SU-DHL-6 (cell line): ENCODE results near the gene BUD23.

ENCODE experiments used
- EZH2phosphoT487 ChIP-seq: fragments of 200-600 bp; sonication (generic), shearing (Covaris generic); conservative IDR thresholded peaks from 2 replicates; pipeline ENCODE4 v1.6.1; 2018; ENCODE audit warnings: mild to moderate bottlenecking, antibody characterized with exemption, low read length, moderate library complexity, mixed read lengths
- TF ChIP-seq, protein P1 (sequence below): fragments of 200-600 bp; sonication (generic); IDR thresholded peaks from one replicate; pipeline ENCODE4 v1.5.1; 2017; ENCODE audit warnings: antibody characterized with exemption, mild to moderate bottlenecking, low read length, moderate library complexity; ENCODE audit not compliant: insufficient read depth, poor library complexity, severe bottlenecking

GRCh38 chr7:73719806-73720169 is 36.4 kb downstream of the BUD23 start:
- TF ChIP-seq, protein P1, sequence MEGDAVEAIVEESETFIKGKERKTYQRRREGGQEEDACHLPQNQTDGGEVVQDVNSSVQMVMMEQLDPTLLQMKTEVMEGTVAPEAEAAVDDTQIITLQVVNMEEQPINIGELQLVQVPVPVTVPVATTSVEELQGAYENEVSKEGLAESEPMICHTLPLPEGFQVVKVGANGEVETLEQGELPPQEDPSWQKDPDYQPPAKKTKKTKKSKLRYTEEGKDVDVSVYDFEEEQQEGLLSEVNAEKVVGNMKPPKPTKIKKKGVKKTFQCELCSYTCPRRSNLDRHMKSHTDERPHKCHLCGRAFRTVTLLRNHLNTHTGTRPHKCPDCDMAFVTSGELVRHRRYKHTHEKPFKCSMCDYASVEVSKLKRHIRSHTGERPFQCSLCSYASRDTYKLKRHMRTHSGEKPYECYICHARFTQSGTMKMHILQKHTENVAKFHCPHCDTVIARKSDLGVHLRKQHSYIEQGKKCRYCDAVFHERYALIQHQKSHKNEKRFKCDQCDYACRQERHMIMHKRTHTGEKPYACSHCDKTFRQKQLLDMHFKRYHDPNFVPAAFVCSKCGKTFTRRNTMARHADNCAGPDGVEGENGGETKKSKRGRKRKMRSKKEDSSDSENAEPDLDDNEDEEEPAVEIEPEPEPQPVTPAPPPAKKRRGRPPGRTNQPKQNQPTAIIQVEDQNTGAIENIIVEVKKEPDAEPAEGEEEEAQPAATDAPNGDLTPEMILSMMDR = no peak
- no peak for TF ChIP-seq EZH2phosphoT487
